ENCODE measurements around the gene PXMP4.

The PXMP4 gene

GRCh38 chr20:33739493-33739892 lies 19.4 kb upstream of the PXMP4 start:
- no peak overlapping the region for H3K4me3 ChIP-seq (ENCODE audit: low read depth, low read length)
- no peak overlapping the region for H3K27ac ChIP-seq
- TF ChIP-seq CTCF (IDR thresholded peaks at IDR 0.05; ENCODE audit: low read depth, low read length), result no peak
- peaks cover 15% of the 10 kb centered on the region for H3K9me3 ChIP-seq (ENCODE audit: severe bottlenecking)
- no peak for DNase-seq
- H3K27me3 ChIP-seq (ENCODE audit: insufficient read depth, low read depth, severe bottlenecking), result no peaks in the 10 kb centered on the region
- H3K36me3 ChIP-seq, result no peaks in the 10 kb centered on the region

GRCh38 chr20:33736962-33737361 lies 16.9 kb upstream of the PXMP4 start:
- Histone ChIP-seq H3K36me3 (no peaks in the 10 kb centered on the region), H3K27me3 (ENCODE audit: insufficient read depth, low read depth, severe bottlenecking) (no peaks in the 10 kb centered on the region), H3K9me3 (ENCODE audit: severe bottlenecking) (peaks cover 15% of the 10 kb centered on the region), H3K4me3 (ENCODE audit: low read depth, low read length) (no peak overlapping the region), H3K27ac (no peak overlapping the region)
- TF ChIP-seq CTCF (IDR thresholded peaks at IDR 0.05; ENCODE audit: low read depth, low read length), result no peak
- no peak for DNase-seq

- H3K9me3 ChIP-seq (ENCODE audit: severe bottlenecking), result peaks cover 15% of the 10 kb centered on the region
- no peak for TF ChIP-seq CTCF (IDR thresholded peaks at IDR 0.05; ENCODE audit: low read depth, low read length)
- H3K27me3 ChIP-seq (ENCODE audit: insufficient read depth, low read depth, severe bottlenecking), result no peaks in the 10 kb centered on the region
- no peak for DNase-seq
- H3K36me3 ChIP-seq, result no peaks in the 10 kb centered on the region
- no peak overlapping the region for H3K27ac ChIP-seq
- H3K4me3 ChIP-seq (ENCODE audit: low read depth, low read length), result no peak overlapping the region
These were observed 13.8 kb upstream of the PXMP4 start for GRCh38 chr20:33733654-33734576.

GRCh38 chr20:33732166-33732970 lies 12.3 kb upstream of the PXMP4 start:
- Histone ChIP-seq H3K4me3 (ENCODE audit: low read depth, low read length) (peak overlapping the region; percentile 75), H3K9me3 (ENCODE audit: severe bottlenecking) (peaks cover 14% of the 10 kb centered on the region), H3K36me3 (no peaks in the 10 kb centered on the region), H3K27ac (peak overlapping the region; percentile 95), H3K27me3 (ENCODE audit: insufficient read depth, low read depth, severe bottlenecking) (no peaks in the 10 kb centered on the region)
- peak; percentile 9; the same call in 1 of the 2 replicates for TF ChIP-seq CTCF (IDR thresholded peaks at IDR 0.05; ENCODE audit: low read depth, low read length)
- peak; percentile 89 for DNase-seq

- peak within 1 kb of the TSS; percentile 75 for H3K4me3 ChIP-seq (ENCODE audit: low read depth, low read length)
- peak; percentile 82 for TF ChIP-seq CTCF (IDR thresholded peaks at IDR 0.05; ENCODE audit: low read depth, low read length)
- peaks cover 7% of the 10 kb centered on the region for H3K9me3 ChIP-seq (ENCODE audit: severe bottlenecking)
- no peaks in the 10 kb centered on the region for H3K27me3 ChIP-seq (ENCODE audit: insufficient read depth, low read depth, severe bottlenecking)
- peak; percentile 92 for DNase-seq
- peak within 1 kb of the TSS; percentile 95 for H3K27ac ChIP-seq
- H3K36me3 ChIP-seq, result no peaks in the 10 kb centered on the region
These were observed 11.6 kb upstream of the PXMP4 start, which contains the start of gene ZNF341 for GRCh38 chr20:33731693-33732165. Gene ZNF341 (plus strand): TSS chr20:33731996. CDS start chr20:33732022, 26 bp downstream.
